ENCODE data around the gene ADD3. TPM values are rescaled to one million over a fixed set of nuclear protein-coding genes. Genes with fewer than 3 reads are reported as not detected.

Gene ADD3
- total and polyA plus RNA-seq, 4 donors: 15.4 to 55.9 (median 22.8) TPM

- Histone ChIP-seq H3K9ac (ENCODE audit: low read depth in 1 of 2, low read length in 2 of 2) (no peak overlapping the region), H3K27me3 (ENCODE audit: control insufficient read depth in 4 of 4, insufficient read depth in 4 of 4, low read length in 3 of 4) (no peaks in the 10 kb centered on the region), H3K4me1 (ENCODE audit: control insufficient read depth in 4 of 4, insufficient read depth in 4 of 4, low read length in 3 of 4) (peaks cover 0 to 24% (median 10%) of the 10 kb centered on the region in 4 donors), H3K27ac (ENCODE audit: low read depth in 1 of 2, low read length in 2 of 2) (no peak overlapping the region), H3K4me3 (ENCODE audit: low read depth in 1 of 3, low read length in 3 of 3) (no peak overlapping the region), H3K36me3 (ENCODE audit: control insufficient read depth in 4 of 4, insufficient read depth in 3 of 4, low read depth in 1 of 4, low read length in 3 of 4) (no peaks in the 10 kb centered on the region), H3K9me3 (ENCODE audit: control insufficient read depth in 4 of 4, low read length in 3 of 4) (no peaks in the 10 kb centered on the region)
- no peak for DNase-seq (ENCODE audit: low spot score)
- 94% methylated on average over 4 of the region's 4 CpGs for WGBS
- TF ChIP-seq CTCF (IDR thresholded peaks at IDR 0.05; ENCODE audit: low read depth, low read length, missing input control): no peak
- TF ChIP-seq HNF4G (IDR thresholded peaks at IDR 0.05): no peak
- TF ChIP-seq ZBTB33 (IDR thresholded peaks at IDR 0.05): no peak
- TF ChIP-seq ATF3 (IDR thresholded peaks at IDR 0.05): no peak
These were observed 32.3 kb upstream of the ADD3 start for GRCh38 chr10:109975244-109976190.

- 84% methylated on average over 2 of the region's 2 CpGs for WGBS
- TF ChIP-seq HNF4A (conservative IDR thresholded peaks at IDR 0.05) (no peak), JUND (IDR thresholded peaks at IDR 0.05) (no peak), YY1 (IDR thresholded peaks at IDR 0.05) (no peak), ATF3 (IDR thresholded peaks at IDR 0.05) (no peak), CTCF (IDR thresholded peaks at IDR 0.05; ENCODE audit: low read depth, low read length, missing input control) (no peak), GABPA (IDR thresholded peaks at IDR 0.05 in 1 of 2, conservative IDR thresholded peaks at IDR 0.05 in 1 of 2) (no peak), REST (IDR thresholded peaks at IDR 0.05) (no peak), HNF4G (IDR thresholded peaks at IDR 0.05) (no peak), FOXA1 (IDR thresholded peaks at IDR 0.05) (no peak), EGR1 (IDR thresholded peaks at IDR 0.05; ENCODE audit: low read depth in 2 of 2) (no peak), FOXA2 (IDR thresholded peaks at IDR 0.05) (no peak), RXRA (IDR thresholded peaks at IDR 0.05) (no peak), SP1 (IDR thresholded peaks at IDR 0.05) (no peak), TAF1 (conservative IDR thresholded peaks at IDR 0.05) (no peak), RAD21 (IDR thresholded peaks at IDR 0.05) (no peak), ZBTB33 (IDR thresholded peaks at IDR 0.05) (no peak), NR2F2 (IDR thresholded peaks at IDR 0.05) (no peak)
- TF ChIP-seq, protein P1, sequence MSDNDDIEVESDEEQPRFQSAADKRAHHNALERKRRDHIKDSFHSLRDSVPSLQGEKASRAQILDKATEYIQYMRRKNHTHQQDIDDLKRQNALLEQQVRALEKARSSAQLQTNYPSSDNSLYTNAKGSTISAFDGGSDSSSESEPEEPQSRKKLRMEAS (IDR thresholded peaks at IDR 0.05): no peak
- no peak overlapping the region for H3K27ac ChIP-seq (ENCODE audit: low read depth in 1 of 2, low read length in 2 of 2)
- no peak for DNase-seq (ENCODE audit: low spot score)
- H3K36me3 ChIP-seq (ENCODE audit: control insufficient read depth in 4 of 4, insufficient read depth in 3 of 4, low read depth in 1 of 4, low read length in 3 of 4): no peaks in the 10 kb centered on the region
- no peak overlapping the region for H3K4me3 ChIP-seq (ENCODE audit: low read depth in 1 of 3, low read length in 3 of 3)
- H3K9me3 ChIP-seq (ENCODE audit: control insufficient read depth in 4 of 4, low read length in 3 of 4): no peaks in the 10 kb centered on the region
- H3K9ac ChIP-seq (ENCODE audit: low read depth in 1 of 2, low read length in 2 of 2): no peak overlapping the region
- H3K27me3 ChIP-seq (ENCODE audit: control insufficient read depth in 4 of 4, insufficient read depth in 4 of 4, low read length in 3 of 4): no peaks in the 10 kb centered on the region
- H3K4me1 ChIP-seq (ENCODE audit: control insufficient read depth in 4 of 4, insufficient read depth in 4 of 4, low read length in 3 of 4): peaks cover 0 to 24% (median 10%) of the 10 kb centered on the region in 4 donors
These were observed 31.1 kb upstream of the ADD3 start for GRCh38 chr10:109976681-109977080.
